ENCODE data around the gene HIP1R. TPM values are rescaled to one million over a fixed set of nuclear protein-coding genes. Genes with fewer than 3 reads are reported as not detected.
"Not testable (repeated sequence)": the region's sequence is repeated elsewhere in the genome, so short reads cannot be mapped to it uniquely, and the experiment has no call there.

HIP1R gene
- total RNA-seq, 1 donor from 2014 or later = 31.3 TPM

- DNase-seq (ENCODE audit: extremely low spot score, unreplicated experiment) = no peak
- TF ChIP-seq CTCF (IDR thresholded peaks at IDR 0.05) = peak; percentile 77
- H3K36me3 Mint-ChIP-seq (ENCODE audit: unreplicated experiment) = no peaks in the 10 kb centered on the region
- no peaks in the 10 kb centered on the region for H3K9me3 Mint-ChIP-seq (ENCODE audit: unreplicated experiment)
- H3K27me3 Mint-ChIP-seq (ENCODE audit: unreplicated experiment) = no peaks in the 10 kb centered on the region
- H3K4me3 Mint-ChIP-seq (ENCODE audit: unreplicated experiment) = no peak overlapping the region
- H3K27ac Mint-ChIP-seq (ENCODE audit: unreplicated experiment) = no peak overlapping the region
- H3K4me1 Mint-ChIP-seq (ENCODE audit: unreplicated experiment) = no peaks in the 10 kb centered on the region
These were observed 41.6 kb upstream of the HIP1R start for GRCh38 chr12:122793685-122794106.

DNA sequence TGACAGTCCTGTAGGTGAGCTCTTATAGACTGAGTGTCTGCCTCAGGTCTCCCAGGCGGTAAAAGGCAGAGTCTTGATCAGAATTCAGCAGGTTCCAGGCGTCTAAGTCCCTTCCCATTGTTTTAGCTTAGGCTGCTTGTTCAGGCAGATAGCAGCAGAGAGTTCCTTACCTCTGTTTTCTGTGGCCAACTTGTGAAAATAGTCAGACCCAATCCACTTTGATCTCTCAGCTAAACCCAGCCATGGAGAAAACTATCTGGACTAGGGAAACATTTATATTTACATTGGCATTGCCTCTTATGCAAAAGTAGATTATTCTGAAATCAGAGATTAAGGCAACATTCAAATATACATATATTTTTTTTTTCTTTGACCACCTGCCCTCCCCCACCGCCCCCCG lies 39.5 kb upstream of the HIP1R start:
- Mint-ChIP-seq H3K4me1 (ENCODE audit: unreplicated experiment) (no peaks in the 10 kb centered on the region), H3K27me3 (ENCODE audit: unreplicated experiment) (no peaks in the 10 kb centered on the region), H3K9me3 (ENCODE audit: unreplicated experiment) (no peaks in the 10 kb centered on the region), H3K36me3 (ENCODE audit: unreplicated experiment) (no peaks in the 10 kb centered on the region), H3K4me3 (ENCODE audit: unreplicated experiment) (no peak overlapping the region), H3K27ac (ENCODE audit: unreplicated experiment) (no peak overlapping the region)
- TF ChIP-seq CTCF (IDR thresholded peaks at IDR 0.05) = no peak
- no peak for DNase-seq (ENCODE audit: extremely low spot score, unreplicated experiment)

- no peak for TF ChIP-seq CTCF (IDR thresholded peaks at IDR 0.05)
- Mint-ChIP-seq H3K4me3 (ENCODE audit: unreplicated experiment) (no peak overlapping the region), H3K9me3 (ENCODE audit: unreplicated experiment) (no peaks in the 10 kb centered on the region), H3K36me3 (ENCODE audit: unreplicated experiment) (no peaks in the 10 kb centered on the region), H3K4me1 (ENCODE audit: unreplicated experiment) (no peaks in the 10 kb centered on the region), H3K27me3 (ENCODE audit: unreplicated experiment) (no peaks in the 10 kb centered on the region), H3K27ac (ENCODE audit: unreplicated experiment) (no peak overlapping the region)
- no peak for DNase-seq (ENCODE audit: extremely low spot score, unreplicated experiment)
These were observed 35.5 kb upstream of the HIP1R start for GRCh38 chr12:122799641-122800243.

DNA sequence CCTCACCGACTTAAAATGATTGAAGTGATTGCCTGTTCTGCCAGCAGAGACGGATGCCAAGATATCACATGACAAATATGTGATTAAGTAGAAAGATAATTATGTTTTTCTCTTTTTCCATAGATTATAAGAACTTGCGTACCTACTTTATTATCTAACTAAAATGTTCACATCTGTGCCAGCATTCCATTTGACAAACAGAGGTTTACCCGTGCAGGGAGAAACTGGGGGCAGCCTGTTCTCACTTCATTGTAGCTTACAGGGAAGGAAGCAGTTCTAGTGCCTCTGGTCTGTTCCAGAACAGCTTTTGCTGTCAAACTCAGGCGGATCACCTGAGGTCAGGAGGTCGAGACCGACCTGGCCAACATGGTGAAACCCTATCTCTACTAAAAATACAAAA lies 31.3 kb upstream of the HIP1R start:
- H3K27me3 Mint-ChIP-seq (ENCODE audit: unreplicated experiment) = no peaks in the 10 kb centered on the region
- no peaks in the 10 kb centered on the region for H3K9me3 Mint-ChIP-seq (ENCODE audit: unreplicated experiment)
- no peak overlapping the region for H3K4me3 Mint-ChIP-seq (ENCODE audit: unreplicated experiment)
- DNase-seq (ENCODE audit: extremely low spot score, unreplicated experiment) = no peak
- no peak overlapping the region for H3K27ac Mint-ChIP-seq (ENCODE audit: unreplicated experiment)
- no peaks in the 10 kb centered on the region for H3K36me3 Mint-ChIP-seq (ENCODE audit: unreplicated experiment)
- no peak for TF ChIP-seq CTCF (IDR thresholded peaks at IDR 0.05)
- no peaks in the 10 kb centered on the region for H3K4me1 Mint-ChIP-seq (ENCODE audit: unreplicated experiment)

DNA sequence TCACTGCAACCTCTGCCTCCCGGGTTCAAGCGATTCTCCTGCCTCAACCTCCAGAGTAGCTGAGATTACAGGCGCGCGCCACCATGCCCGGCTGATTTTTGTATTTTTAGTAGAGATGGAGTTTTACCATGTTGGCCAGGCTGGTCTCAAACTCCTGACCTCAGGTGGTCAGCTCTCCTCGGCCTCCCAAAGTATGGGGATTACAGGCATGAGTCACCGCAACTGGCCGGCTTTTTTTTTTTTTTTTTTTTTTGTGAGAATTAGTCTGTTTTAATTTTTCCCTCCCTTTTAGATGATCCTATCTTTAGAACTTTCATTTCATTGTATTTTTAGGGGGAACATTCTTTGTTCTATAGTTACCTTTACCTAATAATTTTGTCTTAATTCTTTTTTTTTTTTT lies 30.3 kb upstream of the HIP1R start:
- not testable (repeated sequence) for DNase-seq (ENCODE audit: extremely low spot score, unreplicated experiment); H3K9me3 Mint-ChIP-seq (ENCODE audit: unreplicated experiment); H3K36me3 Mint-ChIP-seq (ENCODE audit: unreplicated experiment); H3K4me3 Mint-ChIP-seq (ENCODE audit: unreplicated experiment); H3K27ac Mint-ChIP-seq (ENCODE audit: unreplicated experiment); H3K4me1 Mint-ChIP-seq (ENCODE audit: unreplicated experiment); H3K27me3 Mint-ChIP-seq (ENCODE audit: unreplicated experiment)

DNA sequence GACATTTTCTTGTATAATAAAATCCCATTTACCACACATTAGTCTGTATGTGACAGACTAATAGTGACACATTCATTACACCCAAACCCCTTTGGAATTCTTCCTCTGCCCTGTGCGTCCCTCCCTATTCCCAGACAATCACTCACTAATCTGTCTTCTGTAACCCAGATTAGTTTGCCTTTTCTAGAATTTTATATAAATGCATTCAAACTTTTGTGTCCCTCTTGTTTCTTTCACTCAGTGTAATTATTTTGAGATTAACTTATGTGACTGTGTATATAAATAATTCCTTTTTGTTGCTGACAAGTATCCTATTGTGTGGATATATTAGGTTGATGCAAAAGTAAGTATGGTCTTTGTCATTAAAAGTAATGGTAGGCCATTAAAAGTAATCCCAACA lies 27.6 kb upstream of the HIP1R start:
- H3K4me1 Mint-ChIP-seq (ENCODE audit: unreplicated experiment) = no peaks in the 10 kb centered on the region
- no peak for TF ChIP-seq CTCF (IDR thresholded peaks at IDR 0.05)
- no peak overlapping the region for H3K4me3 Mint-ChIP-seq (ENCODE audit: unreplicated experiment)
- DNase-seq (ENCODE audit: extremely low spot score, unreplicated experiment) = no peak
- H3K27me3 Mint-ChIP-seq (ENCODE audit: unreplicated experiment) = no peaks in the 10 kb centered on the region
- H3K27ac Mint-ChIP-seq (ENCODE audit: unreplicated experiment) = no peak overlapping the region
- H3K36me3 Mint-ChIP-seq (ENCODE audit: unreplicated experiment) = no peaks in the 10 kb centered on the region
- no peaks in the 10 kb centered on the region for H3K9me3 Mint-ChIP-seq (ENCODE audit: unreplicated experiment)
